GM21786 (cell line): ENCODE results near the gene ERAL1.
"Not testable (repeated sequence)": the region's sequence is repeated elsewhere in the genome, so short reads cannot be mapped to it uniquely, and the experiment has no call there.

Experiments
- ATAC-seq: cut with Tn5 transposase; IDR thresholded peaks from one replicate; pipeline ENCODE4 v1.9.1; 2021; ENCODE audit not compliant: unreplicated experiment

ERAL1 gene

DNA sequence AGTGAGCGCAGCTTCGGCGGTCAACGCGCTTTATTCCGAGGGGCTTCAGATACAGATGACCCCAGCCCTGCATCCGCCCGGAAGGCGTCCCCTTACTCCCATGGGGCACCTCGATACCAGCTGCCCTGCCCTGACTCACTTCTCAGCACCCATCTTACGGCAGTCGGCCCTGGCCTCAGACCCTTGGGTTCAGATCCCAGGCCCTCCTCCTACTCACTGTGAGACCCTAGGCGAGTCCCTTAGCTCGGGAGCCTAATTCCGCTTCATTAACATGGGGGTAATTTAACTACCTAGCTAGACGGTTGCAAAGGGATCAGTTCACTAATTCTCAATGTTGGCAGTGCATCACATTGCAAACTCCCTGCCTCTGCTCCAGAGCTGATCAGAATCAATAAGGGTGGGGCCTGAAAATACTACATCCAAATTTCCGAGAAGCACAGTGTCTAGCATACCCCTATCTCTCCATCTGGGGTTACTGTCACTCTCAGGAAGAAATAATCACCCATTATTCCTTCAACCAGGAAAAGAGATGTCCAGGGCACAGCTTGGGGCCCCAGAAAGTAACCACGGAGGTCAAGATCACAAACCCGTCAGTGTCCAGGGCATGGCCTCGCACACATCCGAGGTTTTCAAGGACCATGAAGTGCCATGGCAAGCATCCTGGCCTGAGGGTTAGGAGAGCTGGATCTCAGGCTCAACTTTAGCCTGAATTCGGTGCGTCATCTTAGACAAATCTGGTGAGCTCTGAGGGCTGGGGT, 43.1 kb downstream of the ERAL1 start:
- ATAC-seq, result no peak

DNA sequence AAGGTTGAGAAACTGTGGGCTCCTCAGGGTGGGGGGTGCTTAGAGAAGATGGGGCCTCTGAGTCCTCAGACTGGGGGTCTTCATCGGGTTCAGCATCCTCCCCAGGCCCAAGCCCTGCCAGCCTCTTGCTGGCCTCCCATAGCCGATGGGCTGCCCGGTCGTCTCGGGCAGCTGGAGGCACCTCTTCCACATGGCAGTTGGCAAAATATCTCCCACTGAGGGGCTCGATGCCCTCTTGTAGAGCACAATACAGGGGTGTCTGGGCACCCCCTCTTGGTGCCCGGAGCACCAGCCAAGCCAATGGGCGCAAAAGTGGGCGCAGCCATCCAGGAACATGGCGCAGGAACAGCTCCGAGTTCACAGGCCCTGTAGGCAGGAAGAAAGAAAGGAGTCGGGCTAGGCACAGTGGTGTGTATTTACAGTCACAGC, 43.7 kb downstream of the ERAL1 start:
- no peak for ATAC-seq

- ATAC-seq, result no peak
Measured at GRCh38 chr17:28899212-28899815, 44.5 kb downstream of the ERAL1 start.

DNA sequence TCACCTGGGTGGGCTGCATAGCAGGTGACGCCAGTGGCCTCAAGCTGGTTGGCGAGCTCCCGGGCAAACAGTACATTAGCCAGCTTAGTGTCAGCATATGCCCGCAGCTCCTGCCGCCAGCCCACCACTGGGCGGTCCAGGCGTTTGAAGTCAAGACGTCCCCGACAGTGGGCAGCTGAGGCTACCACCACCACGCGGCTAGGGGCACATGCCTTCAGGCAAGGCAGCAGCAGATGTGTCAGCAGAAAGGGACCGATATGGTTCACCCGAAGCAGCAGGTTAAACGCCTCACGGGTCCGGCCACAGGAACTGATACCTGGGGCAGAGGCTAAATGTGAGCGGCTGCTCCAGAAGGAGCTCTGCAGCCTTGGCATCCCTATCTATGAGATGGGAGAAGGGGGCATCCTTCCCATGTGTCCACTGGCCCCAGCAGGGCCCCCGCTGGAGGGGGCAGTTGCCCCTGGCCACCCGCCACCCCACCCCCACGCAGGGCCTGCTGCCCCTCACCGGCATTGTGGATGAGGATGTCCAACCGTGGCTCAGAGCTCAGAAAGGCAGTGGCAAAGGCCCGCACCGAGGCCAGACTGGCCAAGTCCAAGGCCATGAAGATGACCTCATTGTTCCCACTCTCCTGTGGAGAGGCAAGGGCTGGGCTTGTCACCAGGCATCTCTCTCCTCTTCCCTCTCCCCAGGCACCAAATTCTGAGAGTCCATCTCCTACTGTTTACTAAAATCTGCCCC, 46.3 kb downstream of the ERAL1 start:
- no peak for ATAC-seq

DNA sequence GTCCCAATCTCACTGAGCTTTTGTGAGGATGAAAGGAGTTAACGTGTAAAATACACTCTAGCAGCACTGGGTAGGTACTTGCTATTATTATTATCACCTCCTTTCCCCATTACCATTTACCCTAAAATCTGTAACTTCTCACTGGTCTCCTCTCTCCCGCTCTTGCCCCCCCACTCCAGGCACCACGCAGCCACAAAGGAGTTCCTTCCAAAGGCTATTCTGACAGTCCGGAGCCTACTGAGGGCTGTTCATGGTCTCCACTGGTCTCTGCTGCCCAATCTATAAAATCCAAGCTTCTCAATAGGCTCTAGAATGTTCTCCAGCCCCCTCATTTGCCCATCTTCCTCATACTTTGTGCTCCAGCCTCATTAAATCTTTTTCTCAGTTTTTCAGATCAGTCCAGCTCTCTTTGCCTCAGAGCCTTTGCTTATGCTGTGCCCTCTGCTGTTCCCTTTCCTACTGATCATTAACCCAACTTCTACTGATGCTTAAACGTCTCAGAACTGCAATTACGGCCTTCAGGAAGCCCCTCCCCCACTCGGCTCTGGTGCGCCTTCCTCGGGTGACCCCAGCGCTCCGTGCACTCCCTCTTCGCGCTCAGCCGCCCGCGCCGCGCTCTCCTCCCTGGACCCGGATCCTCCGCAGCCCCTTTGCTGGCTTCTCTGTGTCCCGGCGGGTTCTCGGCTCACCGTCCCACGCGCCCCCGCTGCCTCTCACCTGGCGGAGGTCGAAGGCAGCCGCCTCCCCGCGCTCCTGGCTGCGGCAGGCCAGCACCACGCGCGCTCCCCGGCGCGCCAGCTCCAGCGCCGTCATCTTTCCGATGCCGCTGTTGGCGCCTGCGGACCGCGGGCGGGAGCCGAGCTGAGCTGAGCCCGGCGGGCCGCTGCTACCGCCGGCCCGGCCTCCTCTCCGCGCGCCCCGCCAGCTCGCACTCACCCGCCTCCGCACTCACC, 47.3 kb downstream of the ERAL1 start:
- peak; percentile 23 for ATAC-seq

DNA sequence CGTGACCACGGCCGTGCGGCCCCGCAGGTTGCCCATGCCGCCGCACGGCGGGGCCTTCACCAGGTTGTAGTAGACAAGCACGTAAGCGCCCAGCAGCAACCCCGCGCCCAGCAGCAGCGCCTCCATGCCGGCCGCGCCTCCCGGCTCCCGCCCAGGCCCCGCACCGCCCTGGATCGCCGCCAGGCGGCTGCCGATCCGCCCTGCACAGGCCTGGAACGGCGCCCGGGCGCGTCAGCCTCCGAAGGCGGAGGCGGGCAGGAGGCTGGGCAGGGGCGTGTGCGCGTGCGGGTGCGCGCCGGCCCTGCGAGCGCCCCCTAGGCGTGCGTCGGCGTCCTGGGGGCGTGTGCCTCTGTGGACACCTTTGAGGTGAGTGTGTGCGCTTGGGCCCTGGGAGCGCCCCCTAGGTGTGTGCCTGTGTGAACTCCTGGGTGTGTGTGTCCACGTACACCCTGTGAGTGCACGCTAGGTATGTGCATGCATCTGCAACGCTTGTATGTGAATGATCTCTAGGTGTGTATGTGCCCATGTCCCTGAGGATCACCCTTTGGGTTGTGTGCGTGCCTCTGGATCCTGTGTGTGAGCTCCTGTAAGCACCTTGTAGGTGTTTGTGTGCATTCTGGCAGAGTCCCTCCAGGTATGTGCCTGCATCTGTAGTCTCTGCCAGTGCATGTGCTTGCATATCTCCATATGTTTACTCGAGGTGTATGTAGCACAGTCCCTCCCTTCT, 48.2 kb downstream of the ERAL1 start, which contains the start of gene DHRS13:
Gene DHRS13 (minus strand): TSS at position 261 of the 727 bp plus-strand sequence. CDS start 135 bp downstream, at position 126.
- ATAC-seq, result peak; percentile 79

DNA sequence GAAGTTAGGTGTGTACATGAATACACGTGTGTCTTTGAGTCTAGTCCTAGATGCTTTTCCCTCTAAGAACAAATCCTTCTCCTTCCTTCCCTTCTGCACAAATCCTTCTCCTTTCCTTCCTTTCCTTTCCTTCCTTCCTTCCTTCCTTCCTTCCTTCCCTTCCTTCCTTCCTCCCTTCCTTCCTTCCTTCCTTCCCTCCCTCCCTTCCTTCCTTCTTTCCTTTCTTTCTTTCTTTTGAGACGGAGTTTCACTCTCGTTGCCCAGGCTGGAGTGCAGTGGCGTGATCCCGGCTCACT, 48.7 kb downstream of the ERAL1 start:
- not testable (repeated sequence) for ATAC-seq

- ATAC-seq, result no peak
Measured at GRCh38 chr17:28904800-28905199, 50.0 kb downstream of the ERAL1 start.

DNA sequence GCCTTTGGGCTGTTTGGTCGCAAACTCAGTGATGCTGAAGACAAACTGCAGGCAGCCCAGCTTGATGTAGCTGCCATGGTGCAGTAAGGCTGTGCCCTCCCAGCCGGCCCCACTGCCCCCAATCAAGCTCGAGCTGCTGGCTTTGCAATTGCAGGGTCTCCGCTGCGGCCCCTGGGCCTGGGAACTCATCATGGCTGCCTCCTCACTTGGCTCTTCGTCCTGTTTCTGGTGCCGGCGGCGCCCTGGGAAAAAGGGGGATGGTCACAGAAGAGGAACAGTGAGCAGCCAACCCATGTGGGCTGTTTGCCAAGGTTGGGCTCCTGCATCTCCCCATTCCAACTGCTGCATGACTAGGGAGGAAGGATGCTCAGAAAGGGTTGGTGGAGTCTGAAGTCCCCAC, 51.5 kb downstream of the ERAL1 start:
- ATAC-seq, result no peak

- ATAC-seq, result no peak
Measured at GRCh38 chr17:28906706-28907438, 52.1 kb downstream of the ERAL1 start.

DNA sequence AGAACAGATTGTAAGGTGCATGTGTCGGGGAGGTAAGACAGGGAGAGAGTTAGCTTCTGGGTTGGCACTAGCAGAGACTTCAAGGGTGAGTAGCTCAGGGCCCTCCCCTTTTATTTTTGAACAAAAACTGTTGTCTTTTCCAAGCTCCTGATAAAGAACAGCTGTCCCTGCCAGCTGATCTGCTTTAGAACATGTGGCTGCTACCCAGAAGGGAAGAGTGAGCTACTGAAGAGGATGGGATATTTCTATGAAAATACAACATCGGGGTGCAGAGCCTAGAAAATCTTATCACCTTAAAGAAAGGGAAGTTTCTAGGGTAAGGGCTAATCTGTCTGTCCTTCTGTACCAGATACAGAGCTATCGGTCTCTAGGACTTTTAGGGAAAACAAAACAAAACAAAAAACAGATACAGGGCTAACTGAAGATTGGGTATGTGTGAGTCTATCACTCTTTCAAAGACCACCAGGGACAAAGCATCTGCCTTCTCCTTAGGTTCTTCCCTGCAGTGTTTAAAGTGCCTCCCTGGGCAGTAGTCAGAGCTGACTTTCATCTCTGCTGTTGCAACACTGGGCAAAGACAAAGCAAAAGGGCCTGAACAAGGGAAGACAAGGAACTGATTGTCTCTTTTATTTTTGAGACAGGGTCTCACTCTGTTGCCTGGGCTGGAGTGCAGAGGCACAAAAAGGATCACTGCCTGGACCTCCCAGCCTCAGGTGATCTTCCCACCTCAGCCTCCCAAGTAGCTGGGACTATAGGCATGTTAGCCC, 53.1 kb downstream of the ERAL1 start:
- no peak for ATAC-seq

- ATAC-seq, result no peak
Measured at GRCh38 chr17:28908640-28909167, 53.9 kb downstream of the ERAL1 start.

- ATAC-seq, result no peak
Measured at GRCh38 chr17:28910534-28910933, 55.7 kb downstream of the ERAL1 start.
